ENCODE results near the gene MARS1.

- TF ChIP-seq CTCF (IDR thresholded peaks at IDR 0.05) = no peak
- TF ChIP-seq ZFX (IDR thresholded peaks at IDR 0.05; ENCODE audit: borderline replicate concordance) = no peak
These were observed 29.3 kb downstream of the MARS1 start for GRCh38 chr12:57517187-57517586.

Data from 22Rv1 (cell line).